Measurements from ENCODE around the gene SASH1. TPM values are rescaled to one million over a fixed set of nuclear protein-coding genes. Genes with fewer than 3 reads are reported as not detected.

SASH1 gene
- total and polyA plus RNA-seq, 7 donors, result 3.2 to 101 (median 40.5) TPM

- WGBS, 2 donors, result 75 to 82% methylated on average over 5 of the region's 5 CpGs
- Histone ChIP-seq H3K36me3 (peaks cover 11 to 39% (median 20%) of the 10 kb centered on the region in 4 donors), H3K4me1 (peaks cover 0 to 24% (median 19%) of the 10 kb centered on the region in 4 donors), H3K9me3 (no peaks in the 10 kb centered on the region), H3K4me3 (no peak overlapping the region), H3K27ac (no peak overlapping the region), H3K27me3 (no peaks in the 10 kb centered on the region)
- TF ChIP-seq POLR2A (IDR thresholded peaks at IDR 0.05) (no peak), CTCF (IDR thresholded peaks at IDR 0.05) (no peak), POLR2AphosphoS5 (IDR thresholded peaks at IDR 0.05) (no peak), EP300 (IDR thresholded peaks at IDR 0.05) (no peak)
- intact Hi-C loops (cut with DNase I), result no loop called here
- DNase-seq, result no peak
Observed at GRCh38 chr6:148528292-148528691, 185.7 kb downstream of the SASH1 start.

- DNase-seq, result no peak
- 94% methylated on average over 13 of the region's 13 CpGs for WGBS, 2 donors
- peaks cover 18 to 46% (median 27%) of the 10 kb centered on the region in 4 donors for H3K36me3 ChIP-seq
- peaks cover 0 to 18% (median 16%) of the 10 kb centered on the region in 4 donors for H3K4me1 ChIP-seq
- H3K27ac ChIP-seq, result peak overlapping the region in 2 of 4 donors; percentile 70 to 71
- H3K27me3 ChIP-seq, result no peaks in the 10 kb centered on the region
- TF ChIP-seq POLR2AphosphoS5 (IDR thresholded peaks at IDR 0.05) (no peak), CTCF (IDR thresholded peaks at IDR 0.05) (no peak), POLR2A (IDR thresholded peaks at IDR 0.05) (no peak), EP300 (IDR thresholded peaks at IDR 0.05) (no peak)
- no peak overlapping the region for H3K4me3 ChIP-seq
- no peaks in the 10 kb centered on the region for H3K9me3 ChIP-seq
- intact Hi-C loops (cut with DNase I), result no loop called here
Observed at GRCh38 chr6:148529010-148529409, 186.4 kb downstream of the SASH1 start.

- peaks cover 0 to 4% (median 3%) of the 10 kb centered on the region in 4 donors for H3K4me1 ChIP-seq
- DNase-seq, result no peak
- peak overlapping the region; percentile 38 to 71 (median 60) for H3K27ac ChIP-seq
- H3K27me3 ChIP-seq, result no peaks in the 10 kb centered on the region
- H3K36me3 ChIP-seq, result peaks cover 32 to 61% (median 40%) of the 10 kb centered on the region in 4 donors
- H3K9me3 ChIP-seq, result no peaks in the 10 kb centered on the region
- peak overlapping the region in 2 of 4 donors; percentile 8 to 15 for H3K4me3 ChIP-seq
- 41 to 77% methylated on average over 8 of the region's 8 CpGs for WGBS, 2 donors
- TF ChIP-seq POLR2A (IDR thresholded peaks at IDR 0.05) (no peak), POLR2AphosphoS5 (IDR thresholded peaks at IDR 0.05) (peak in 1 of 4 donors; percentile 9)
- intact Hi-C loops (cut with DNase I), result no loop called here
Observed at GRCh38 chr6:148530394-148530953, 187.8 kb downstream of the SASH1 start.

- no peak for DNase-seq
- no peak overlapping the region for H3K4me3 ChIP-seq
- H3K27ac ChIP-seq, result peak overlapping the region; percentile 38 to 71 (median 60)
- H3K4me1 ChIP-seq, result no peaks in the 10 kb centered on the region
- intact Hi-C loops (cut with DNase I), result no loop called here
- no peaks in the 10 kb centered on the region for H3K27me3 ChIP-seq
- WGBS, 2 donors, result 92 to 93% methylated on average over 4 of the region's 4 CpGs
- H3K9me3 ChIP-seq, result no peaks in the 10 kb centered on the region
- TF ChIP-seq POLR2A (IDR thresholded peaks at IDR 0.05) (no peak), POLR2AphosphoS5 (IDR thresholded peaks at IDR 0.05) (no peak), CTCF (IDR thresholded peaks at IDR 0.05) (no peak)
- peaks cover 32 to 66% (median 43%) of the 10 kb centered on the region in 4 donors for H3K36me3 ChIP-seq
Observed at GRCh38 chr6:148530976-148531375, 188.3 kb downstream of the SASH1 start.

GRCh38 chr6:148532698-148533097 is 190.1 kb downstream of the SASH1 start:
- H3K36me3 ChIP-seq, result peaks cover 32 to 72% (median 51%) of the 10 kb centered on the region in 4 donors
- 96 to 98% methylated on average over 13 of the region's 13 CpGs for WGBS, 2 donors
- TF ChIP-seq CTCF (IDR thresholded peaks at IDR 0.05) (no peak), EP300 (IDR thresholded peaks at IDR 0.05) (no peak), POLR2A (IDR thresholded peaks at IDR 0.05) (no peak), POLR2AphosphoS5 (IDR thresholded peaks at IDR 0.05) (no peak)

More at GRCh38 chr6:148532698-148533097, 190.1 kb downstream of the SASH1 start:
- Histone ChIP-seq H3K27me3 (no peaks in the 10 kb centered on the region), H3K27ac (no peak overlapping the region), H3K9me3 (no peaks in the 10 kb centered on the region), H3K4me3 (no peak overlapping the region), H3K4me1 (no peaks in the 10 kb centered on the region)
- intact Hi-C loops (cut with DNase I), result no loop called here
- DNase-seq, result no peak

Measured in sigmoid colon (tissue), 7 donors.